ENCODE measurements around the gene SCTR.

The SCTR gene

DNA sequence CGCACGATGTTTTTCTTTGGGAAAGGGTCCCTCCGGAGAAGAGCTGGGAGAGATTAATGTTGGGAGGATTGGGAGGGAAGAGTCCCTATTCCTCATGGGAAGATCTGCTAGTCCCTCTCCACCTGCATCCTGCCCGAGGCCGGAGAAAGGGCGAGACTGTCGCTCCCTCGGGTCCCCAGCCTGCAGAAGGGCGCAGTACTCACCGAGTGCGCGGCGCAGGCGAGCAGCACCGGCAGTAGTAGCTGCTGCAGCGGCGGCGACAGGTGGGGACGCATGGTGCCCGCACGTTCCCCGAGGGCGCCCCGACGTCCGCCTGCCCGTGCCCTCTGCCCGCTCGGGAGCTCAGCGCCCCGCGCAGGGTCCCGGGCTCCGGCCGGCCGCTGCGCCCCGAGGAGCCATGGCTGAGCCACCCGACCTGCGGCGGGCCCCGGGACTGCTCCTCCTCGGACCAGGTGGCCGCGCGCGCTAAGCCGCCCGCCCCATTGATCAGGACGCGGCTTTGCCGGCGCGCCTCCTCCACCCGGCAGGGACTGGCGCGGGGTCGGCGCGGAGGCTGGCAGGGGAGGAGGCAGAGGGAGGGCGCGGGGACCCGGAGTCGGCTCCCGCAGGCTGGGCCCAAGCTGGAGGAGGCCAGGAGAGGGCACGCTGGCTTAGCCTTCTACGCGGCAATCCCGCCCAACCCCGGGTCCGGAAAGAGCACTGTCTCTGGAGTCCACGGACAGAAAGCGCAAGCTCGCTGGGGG lies at the start of gene SCTR:
TSS of gene SCTR (minus strand) at position 532 of the 743 bp plus-strand sequence. CDS start at position 275, 257 bp downstream.
- no peak for DNase-seq

DNA sequence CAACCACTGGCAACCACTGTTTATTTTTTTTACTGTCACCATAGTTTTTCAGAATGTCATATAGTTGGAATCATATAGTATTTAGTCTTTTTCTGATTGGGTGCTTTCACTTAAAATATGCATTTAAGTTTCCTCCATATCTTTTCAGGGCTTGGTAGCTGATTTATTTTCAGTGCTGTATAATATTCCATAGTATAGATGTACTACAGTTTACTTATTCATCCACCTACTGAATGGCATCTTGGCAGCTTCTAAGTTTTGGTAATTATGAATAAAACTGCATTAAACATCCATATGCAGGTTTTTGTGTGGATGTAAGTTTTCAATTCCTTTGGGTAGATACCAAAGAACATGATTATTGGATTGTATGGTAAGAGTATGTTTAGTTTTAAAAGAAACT lies 43.0 kb upstream of the SCTR start:
- no peak for DNase-seq

GRCh38 chr2:119565481-119565880 lies 41.2 kb upstream of the SCTR start:
- DNase-seq: no peak

DNA sequence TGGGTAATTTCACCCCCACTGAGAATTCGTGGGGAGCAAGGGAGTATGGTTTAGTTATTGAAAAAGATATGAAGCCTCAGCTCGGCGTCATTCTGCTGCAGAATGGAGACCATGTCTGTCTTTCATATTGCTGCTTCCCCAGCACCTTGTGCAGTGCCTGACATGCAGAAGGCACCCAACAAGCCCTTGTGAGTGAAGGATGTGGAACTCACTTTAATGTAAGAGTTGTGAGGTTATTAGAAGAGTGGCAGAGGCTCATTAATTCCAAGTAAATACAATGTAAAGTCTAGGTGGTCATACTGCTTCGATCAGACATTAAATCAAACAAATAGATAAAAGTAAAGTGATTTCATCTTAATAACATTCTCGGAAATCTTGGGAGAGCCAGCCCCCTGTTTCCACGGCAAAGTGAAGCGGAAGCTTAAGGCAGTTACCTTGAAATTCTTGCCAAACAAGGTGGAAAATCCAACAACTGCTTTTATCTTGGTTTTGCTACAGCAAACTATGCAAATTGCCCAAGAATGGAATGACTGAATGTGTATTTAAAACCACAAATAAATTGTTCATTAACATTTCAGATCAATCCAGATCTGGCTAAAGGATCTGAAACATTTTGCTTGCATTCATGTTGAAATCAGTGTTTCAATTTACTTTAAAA lies 29.5 kb upstream of the SCTR start:
- DNase-seq: no peak

DNA sequence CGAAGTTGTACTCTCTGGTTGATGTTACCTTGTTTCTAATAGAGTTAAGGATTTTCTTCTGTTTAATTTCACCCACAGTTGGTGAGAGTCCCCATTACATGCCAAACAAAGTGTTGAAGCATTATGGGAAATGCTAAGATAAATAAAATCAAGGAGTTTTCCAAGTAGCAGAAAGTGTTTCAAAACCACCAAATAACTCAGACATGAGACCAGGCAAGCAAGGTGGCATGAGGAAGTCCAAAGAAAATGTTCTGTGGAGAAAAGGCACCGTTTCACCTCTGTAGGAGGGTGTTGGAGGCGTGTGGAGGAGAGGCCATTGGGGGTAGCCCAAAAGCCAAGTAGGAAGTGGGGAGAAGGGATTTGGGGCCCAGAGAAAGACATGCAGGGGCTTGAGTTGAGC lies 28.6 kb upstream of the SCTR start:
- DNase-seq: no peak

DNA sequence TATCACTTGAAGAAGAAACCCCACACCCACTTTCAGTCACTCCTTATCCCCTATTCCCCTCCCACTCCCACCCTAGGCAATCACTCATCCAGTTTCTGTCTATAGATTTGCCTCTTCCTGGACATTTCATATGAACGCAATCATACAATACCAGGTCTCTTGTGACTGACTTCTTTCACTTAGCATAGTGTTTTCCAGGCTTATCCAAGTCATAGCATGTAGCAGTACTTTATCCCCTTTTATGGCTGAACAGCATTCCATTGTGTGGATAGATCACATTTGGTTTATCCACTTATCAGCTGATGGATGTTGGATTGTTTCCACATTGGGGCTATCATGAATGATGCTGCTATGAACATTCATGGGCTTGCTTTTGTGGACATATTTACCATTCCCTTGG lies 26.6 kb upstream of the SCTR start:
- DNase-seq: no peak

DNA sequence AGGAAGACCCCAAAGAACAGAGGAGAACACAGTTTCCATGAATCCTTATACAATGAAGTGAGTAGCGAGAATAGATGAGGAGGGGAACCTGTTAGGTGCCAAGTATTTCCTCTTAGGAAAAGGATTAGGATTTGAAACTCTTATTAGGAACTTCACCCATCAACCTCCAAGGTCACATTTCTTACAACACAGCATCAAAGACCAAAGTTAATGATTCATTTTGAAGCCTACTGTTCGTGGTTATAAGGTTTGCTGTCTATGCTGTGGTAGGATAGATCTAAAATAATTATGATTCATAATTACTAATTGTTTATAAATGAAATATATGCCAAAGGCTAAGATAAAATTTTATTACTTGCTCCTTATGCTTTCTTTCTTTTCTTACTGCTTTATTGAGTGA lies 26.1 kb upstream of the SCTR start:
- DNase-seq: no peak

- DNase-seq: no peak
Measured at GRCh38 chr2:119549241-119549640, 25.0 kb upstream of the SCTR start.

- no peak for DNase-seq
Measured at GRCh38 chr2:119548516-119549120, 24.3 kb upstream of the SCTR start.

GRCh38 chr2:119546447-119546767 lies 22.1 kb upstream of the SCTR start:
- DNase-seq: no peak

- no peak for DNase-seq
Measured at GRCh38 chr2:119545754-119546446, 21.6 kb upstream of the SCTR start.

- DNase-seq: no peak
Measured at GRCh38 chr2:119544939-119545475, 20.7 kb upstream of the SCTR start.

GRCh38 chr2:119544075-119544938 lies 20.0 kb upstream of the SCTR start, which contains the start of gene CFAP221:
Gene CFAP221 (plus strand): TSS chr2:119544449. CDS start chr2:119546132, 1,683 bp downstream.
- peak; percentile 7 for DNase-seq

DNA sequence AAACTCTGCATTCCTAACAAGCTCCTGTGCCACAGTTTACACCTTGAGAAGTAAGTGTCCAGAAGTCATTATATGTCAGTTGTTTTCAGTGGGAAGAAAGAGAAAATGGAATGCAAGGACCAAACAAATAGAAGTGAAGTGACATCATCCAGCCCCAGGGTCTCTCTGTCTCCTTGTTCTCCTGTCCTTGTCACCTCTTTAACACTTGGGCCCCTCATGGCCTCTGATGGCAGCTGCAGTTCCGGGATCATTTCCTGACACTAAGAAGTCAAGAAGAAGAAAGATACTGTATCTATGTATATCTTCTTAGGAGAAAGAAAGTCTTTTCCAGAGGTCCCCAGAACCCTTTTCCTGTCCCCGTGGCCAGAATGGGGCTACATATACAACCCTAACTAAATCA lies 17.2 kb upstream of the SCTR start:
- no peak for DNase-seq

DNA sequence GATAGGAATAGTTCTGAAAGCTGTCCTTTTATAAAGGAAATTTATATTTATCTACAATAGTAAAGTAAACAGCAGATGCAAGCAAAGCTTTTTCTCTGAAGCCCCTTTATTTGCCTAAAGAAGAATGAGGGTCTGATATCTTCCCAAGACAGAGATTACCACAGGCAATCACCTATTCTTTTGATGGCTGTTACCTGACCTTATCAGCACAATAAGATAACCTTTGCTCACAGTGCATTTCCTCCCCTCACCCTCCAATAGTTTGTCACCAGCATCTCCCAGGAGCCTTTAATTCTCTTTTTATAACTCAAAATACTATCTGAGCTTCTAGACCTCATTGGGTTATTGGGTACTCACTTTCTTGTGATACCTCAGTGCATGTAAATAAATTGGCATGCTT lies 13.5 kb upstream of the SCTR start:
- no peak for DNase-seq

DNA sequence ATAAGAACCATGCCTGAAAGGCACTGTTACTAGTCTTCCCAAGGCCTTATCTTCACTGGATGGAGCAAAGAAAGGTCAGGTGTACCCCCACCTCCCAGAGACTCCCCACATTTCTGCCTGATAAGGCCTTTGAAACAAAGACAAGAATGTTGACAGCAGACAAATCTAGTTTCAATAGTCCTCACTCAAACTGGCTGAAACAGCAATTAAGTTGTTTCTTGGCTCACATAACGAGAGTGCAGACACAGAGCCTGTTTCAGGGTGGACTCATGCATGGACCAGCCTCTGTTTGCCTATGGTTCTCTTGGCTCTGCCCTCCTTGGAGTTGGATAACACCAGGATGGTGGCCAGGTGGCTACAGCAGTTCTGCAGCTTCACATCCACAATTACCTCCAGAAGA lies 12.4 kb upstream of the SCTR start:
- DNase-seq: no peak

DNA sequence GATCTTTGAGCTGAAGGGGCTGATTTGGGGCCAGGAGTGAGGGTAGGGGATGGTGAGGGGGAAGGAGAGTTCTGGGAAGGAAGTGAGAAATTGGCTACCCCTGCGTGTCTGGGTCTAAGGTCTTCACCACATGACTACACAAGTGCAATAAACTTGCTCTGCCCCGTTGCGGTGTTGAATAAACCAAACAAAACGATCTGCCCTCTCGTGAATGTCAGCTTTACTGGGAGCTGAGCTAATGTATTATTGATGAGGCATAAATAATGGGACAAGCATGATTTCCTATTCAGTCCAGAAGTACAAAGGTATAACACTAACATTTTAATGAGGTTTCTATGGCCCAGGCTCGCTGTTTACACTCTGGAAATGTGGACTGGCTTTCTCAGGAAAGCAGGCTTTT lies 11.9 kb upstream of the SCTR start:
- no peak for DNase-seq

- DNase-seq: no peak
Measured at GRCh38 chr2:119533560-119533959, 9.3 kb upstream of the SCTR start.

GRCh38 chr2:119531292-119531691 lies 7.0 kb upstream of the SCTR start:
- no peak for DNase-seq

- no peak for DNase-seq
Measured at GRCh38 chr2:119527999-119528398, 3.7 kb upstream of the SCTR start.

GRCh38 chr2:119525614-119526013 lies 1.3 kb upstream of the SCTR start:
- no peak for DNase-seq

GRCh38 chr2:119523383-119523951 lies 816 bp downstream of the SCTR start:
- DNase-seq: no peak
